ENCODE results near the gene KRTAP5-9. TPM values are rescaled to one million over a fixed set of nuclear protein-coding genes. Genes with fewer than 3 reads are reported as not detected.

Gene KRTAP5-9
- total RNA-seq, 3 donors from 2014 or later (not counting 1 experiment from before 2014, with no cell fraction given), result 0.31 TPM; not detected in 2

DNA sequence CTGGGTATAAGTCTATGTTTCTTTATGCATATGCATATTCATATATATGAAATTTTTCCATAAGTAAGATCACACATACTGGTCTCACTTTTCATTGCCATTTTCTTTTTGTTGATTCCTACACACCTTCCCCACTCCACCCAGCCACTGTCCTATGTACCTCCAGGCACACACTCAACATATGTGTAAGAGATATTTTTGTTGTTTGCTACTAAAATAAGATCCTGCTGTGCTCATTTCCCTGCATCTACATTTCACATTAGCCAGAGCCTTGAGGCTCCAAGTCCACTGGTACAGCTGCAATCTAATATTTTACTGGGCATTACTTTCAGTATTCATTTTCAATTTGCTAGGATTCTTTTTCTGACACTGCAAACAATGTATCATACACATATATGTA is 9.0 kb downstream of the KRTAP5-9 start:
- Histone ChIP-seq H3K9me3 (ENCODE audit: control insufficient read depth, insufficient read depth, low read length) (no peaks in the 10 kb centered on the region), H3K4me3 (ENCODE audit: low read length) (no peak overlapping the region), H3K27me3 (ENCODE audit: control insufficient read depth, insufficient read depth, low read length) (no peaks in the 10 kb centered on the region), H3K4me1 (ENCODE audit: control insufficient read depth, insufficient read depth, low read length) (no peaks in the 10 kb centered on the region), H3K27ac (ENCODE audit: low read length) (no peak overlapping the region), H3K36me3 (ENCODE audit: control insufficient read depth, insufficient read depth, low read length) (no peaks in the 10 kb centered on the region)
- H3K9me3 Mint-ChIP-seq, result no peaks in the 10 kb centered on the region
- ATAC-seq (no peak), DNase-seq (no peak)
- no peaks in the 10 kb centered on the region for H3K4me1 Mint-ChIP-seq
- no peaks in the 10 kb centered on the region for H3K36me3 Mint-ChIP-seq
- H3K27me3 Mint-ChIP-seq (ENCODE audit: low read depth in 2 of 2), result peaks cover 14 to 16% of the 10 kb centered on the region in 2 donors
- TF ChIP-seq, protein P1, sequence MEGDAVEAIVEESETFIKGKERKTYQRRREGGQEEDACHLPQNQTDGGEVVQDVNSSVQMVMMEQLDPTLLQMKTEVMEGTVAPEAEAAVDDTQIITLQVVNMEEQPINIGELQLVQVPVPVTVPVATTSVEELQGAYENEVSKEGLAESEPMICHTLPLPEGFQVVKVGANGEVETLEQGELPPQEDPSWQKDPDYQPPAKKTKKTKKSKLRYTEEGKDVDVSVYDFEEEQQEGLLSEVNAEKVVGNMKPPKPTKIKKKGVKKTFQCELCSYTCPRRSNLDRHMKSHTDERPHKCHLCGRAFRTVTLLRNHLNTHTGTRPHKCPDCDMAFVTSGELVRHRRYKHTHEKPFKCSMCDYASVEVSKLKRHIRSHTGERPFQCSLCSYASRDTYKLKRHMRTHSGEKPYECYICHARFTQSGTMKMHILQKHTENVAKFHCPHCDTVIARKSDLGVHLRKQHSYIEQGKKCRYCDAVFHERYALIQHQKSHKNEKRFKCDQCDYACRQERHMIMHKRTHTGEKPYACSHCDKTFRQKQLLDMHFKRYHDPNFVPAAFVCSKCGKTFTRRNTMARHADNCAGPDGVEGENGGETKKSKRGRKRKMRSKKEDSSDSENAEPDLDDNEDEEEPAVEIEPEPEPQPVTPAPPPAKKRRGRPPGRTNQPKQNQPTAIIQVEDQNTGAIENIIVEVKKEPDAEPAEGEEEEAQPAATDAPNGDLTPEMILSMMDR (IDR thresholded peaks at IDR 0.05), result no peak
- intact Hi-C loops (cut with micrococcal nuclease), result no loop called here
- H3K27ac Mint-ChIP-seq, result no peak overlapping the region
- no peak overlapping the region for H3K4me3 Mint-ChIP-seq

DNA sequence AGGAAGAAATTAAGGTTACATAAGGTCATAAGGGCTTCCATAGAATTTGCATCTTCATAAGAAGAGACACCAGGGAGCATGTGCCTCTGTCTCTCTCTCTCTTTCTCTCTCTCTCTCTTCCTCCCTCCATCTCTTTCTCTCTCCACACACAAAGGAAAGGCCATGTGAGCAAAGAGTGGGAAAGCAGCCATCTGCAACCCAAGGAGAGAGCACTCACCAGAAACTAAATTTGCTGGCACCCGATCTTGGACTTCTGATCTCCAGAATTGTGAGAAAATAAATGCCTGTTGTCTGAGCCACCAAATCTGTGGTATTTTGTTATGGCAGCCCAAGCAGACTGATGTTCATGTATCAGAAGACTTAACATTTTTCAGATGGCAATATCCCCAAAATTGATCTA is 10.8 kb downstream of the KRTAP5-9 start:
- Mint-ChIP-seq H3K27ac (no peak overlapping the region), H3K36me3 (no peaks in the 10 kb centered on the region), H3K27me3 (ENCODE audit: low read depth in 2 of 2) (peaks cover 28 to 31% of the 10 kb centered on the region in 2 donors), H3K9me3 (no peaks in the 10 kb centered on the region), H3K4me3 (no peak overlapping the region), H3K4me1 (no peaks in the 10 kb centered on the region)
- ATAC-seq, result no peak
- WGBS (ENCODE audit: insufficient coverage), result 88% methylated on average over 1 of the region's 1 CpG
- Histone ChIP-seq H3K27ac (ENCODE audit: low read length) (no peak overlapping the region), H3K36me3 (ENCODE audit: control insufficient read depth, insufficient read depth, low read length) (no peaks in the 10 kb centered on the region), H3K4me3 (ENCODE audit: low read length) (no peak overlapping the region), H3K9me3 (ENCODE audit: control insufficient read depth, insufficient read depth, low read length) (no peaks in the 10 kb centered on the region), H3K4me1 (ENCODE audit: control insufficient read depth, insufficient read depth, low read length) (no peaks in the 10 kb centered on the region), H3K27me3 (ENCODE audit: control insufficient read depth, insufficient read depth, low read length) (peaks cover 2% of the 10 kb centered on the region)
- DNase-seq, result no peak
- intact Hi-C loops (cut with micrococcal nuclease), result no loop called here
- TF ChIP-seq, protein P1 (IDR thresholded peaks at IDR 0.05), result no peak

DNA sequence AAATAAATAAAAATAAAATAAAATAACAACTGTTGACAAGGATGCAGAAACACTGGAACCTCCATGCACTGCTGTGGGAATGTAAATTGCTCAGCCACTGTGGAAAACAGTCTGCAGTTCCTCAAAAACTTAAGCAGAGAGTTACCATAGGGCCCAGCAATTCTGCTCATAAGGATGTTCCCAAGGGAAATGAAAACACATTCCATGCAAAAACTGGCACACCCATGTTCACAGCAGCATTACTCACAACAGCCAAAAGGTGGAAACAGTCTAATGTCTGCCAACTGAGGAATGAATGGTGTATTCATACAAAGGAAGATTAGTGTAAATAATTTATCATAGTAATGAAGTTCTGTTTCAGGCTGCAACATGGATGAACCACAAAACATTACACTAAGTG is 13.9 kb downstream of the KRTAP5-9 start:
- Mint-ChIP-seq H3K27me3 (ENCODE audit: low read depth in 2 of 2) (peaks cover 35 to 50% of the 10 kb centered on the region in 2 donors), H3K36me3 (no peaks in the 10 kb centered on the region), H3K4me3 (no peak overlapping the region), H3K27ac (no peak overlapping the region), H3K4me1 (no peaks in the 10 kb centered on the region), H3K9me3 (no peaks in the 10 kb centered on the region)
- TF ChIP-seq, protein P1 (IDR thresholded peaks at IDR 0.05), result no peak
- Histone ChIP-seq H3K4me3 (ENCODE audit: low read length) (no peak overlapping the region), H3K27ac (ENCODE audit: low read length) (no peak overlapping the region), H3K4me1 (ENCODE audit: control insufficient read depth, insufficient read depth, low read length) (no peaks in the 10 kb centered on the region), H3K36me3 (ENCODE audit: control insufficient read depth, insufficient read depth, low read length) (no peaks in the 10 kb centered on the region), H3K9me3 (ENCODE audit: control insufficient read depth, insufficient read depth, low read length) (no peaks in the 10 kb centered on the region), H3K27me3 (ENCODE audit: control insufficient read depth, insufficient read depth, low read length) (peaks cover 2% of the 10 kb centered on the region)
- intact Hi-C loops (cut with micrococcal nuclease), result no loop called here
- ATAC-seq, result no peak
- DNase-seq, result no peak

DNA sequence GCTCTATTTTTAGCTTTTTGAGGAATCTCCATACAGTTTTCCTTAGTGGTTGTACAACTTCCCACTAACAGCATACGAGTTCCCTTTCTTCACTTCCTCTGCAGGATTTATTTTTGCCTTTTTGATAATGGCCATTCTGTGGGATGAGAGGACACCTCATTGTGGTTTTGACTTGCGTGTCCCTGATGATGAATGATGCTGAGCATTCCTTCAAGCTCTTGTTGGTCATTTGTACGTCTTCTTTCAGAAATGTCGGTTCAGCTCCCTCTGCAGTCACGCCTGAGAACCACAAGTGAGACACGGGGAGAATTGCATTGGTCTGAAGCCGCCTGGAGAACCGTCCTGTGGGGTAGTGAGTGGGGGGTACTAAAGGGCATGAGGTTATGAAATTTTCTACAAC is 15.2 kb downstream of the KRTAP5-9 start:
- no peak overlapping the region for H3K4me3 Mint-ChIP-seq
- Histone ChIP-seq H3K27me3 (ENCODE audit: control insufficient read depth, insufficient read depth, low read length) (peaks cover 2% of the 10 kb centered on the region), H3K9me3 (ENCODE audit: control insufficient read depth, insufficient read depth, low read length) (no peaks in the 10 kb centered on the region), H3K36me3 (ENCODE audit: control insufficient read depth, insufficient read depth, low read length) (no peaks in the 10 kb centered on the region), H3K27ac (ENCODE audit: low read length) (no peak overlapping the region), H3K4me3 (ENCODE audit: low read length) (no peak overlapping the region), H3K4me1 (ENCODE audit: control insufficient read depth, insufficient read depth, low read length) (no peaks in the 10 kb centered on the region)
- TF ChIP-seq, protein P1 (IDR thresholded peaks at IDR 0.05), result no peak
- intact Hi-C loops (cut with micrococcal nuclease), result no loop called here
- H3K4me1 Mint-ChIP-seq, result no peaks in the 10 kb centered on the region
- H3K9me3 Mint-ChIP-seq, result no peaks in the 10 kb centered on the region
- peak in 1 of 2 donors; percentile 52 for DNase-seq
- no peak overlapping the region for H3K27ac Mint-ChIP-seq
- no peaks in the 10 kb centered on the region for H3K36me3 Mint-ChIP-seq
- H3K27me3 Mint-ChIP-seq (ENCODE audit: low read depth in 2 of 2), result peaks cover 35 to 50% of the 10 kb centered on the region in 2 donors
- WGBS (ENCODE audit: insufficient coverage), result 4% methylated on average over 7 of the region's 8 CpGs
- peak in 1 of 3 donors; percentile 47 for ATAC-seq
